GM12872 (cell line): Measurements from ENCODE around the gene RNLS.

Source experiments
- TF ChIP-seq, protein P1 (sequence below): IDR thresholded peaks from 3 replicates; pipeline ENCODE4 v1.5.1; 2011; ENCODE audit warnings: low read depth, mild to moderate bottlenecking, low read length, moderate library complexity; ENCODE audit not compliant: insufficient read depth

RNLS gene

GRCh38 chr10:88505265-88505664, 77.9 kb downstream of the RNLS start:
- TF ChIP-seq, protein P1, sequence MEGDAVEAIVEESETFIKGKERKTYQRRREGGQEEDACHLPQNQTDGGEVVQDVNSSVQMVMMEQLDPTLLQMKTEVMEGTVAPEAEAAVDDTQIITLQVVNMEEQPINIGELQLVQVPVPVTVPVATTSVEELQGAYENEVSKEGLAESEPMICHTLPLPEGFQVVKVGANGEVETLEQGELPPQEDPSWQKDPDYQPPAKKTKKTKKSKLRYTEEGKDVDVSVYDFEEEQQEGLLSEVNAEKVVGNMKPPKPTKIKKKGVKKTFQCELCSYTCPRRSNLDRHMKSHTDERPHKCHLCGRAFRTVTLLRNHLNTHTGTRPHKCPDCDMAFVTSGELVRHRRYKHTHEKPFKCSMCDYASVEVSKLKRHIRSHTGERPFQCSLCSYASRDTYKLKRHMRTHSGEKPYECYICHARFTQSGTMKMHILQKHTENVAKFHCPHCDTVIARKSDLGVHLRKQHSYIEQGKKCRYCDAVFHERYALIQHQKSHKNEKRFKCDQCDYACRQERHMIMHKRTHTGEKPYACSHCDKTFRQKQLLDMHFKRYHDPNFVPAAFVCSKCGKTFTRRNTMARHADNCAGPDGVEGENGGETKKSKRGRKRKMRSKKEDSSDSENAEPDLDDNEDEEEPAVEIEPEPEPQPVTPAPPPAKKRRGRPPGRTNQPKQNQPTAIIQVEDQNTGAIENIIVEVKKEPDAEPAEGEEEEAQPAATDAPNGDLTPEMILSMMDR, result no peak

DNA sequence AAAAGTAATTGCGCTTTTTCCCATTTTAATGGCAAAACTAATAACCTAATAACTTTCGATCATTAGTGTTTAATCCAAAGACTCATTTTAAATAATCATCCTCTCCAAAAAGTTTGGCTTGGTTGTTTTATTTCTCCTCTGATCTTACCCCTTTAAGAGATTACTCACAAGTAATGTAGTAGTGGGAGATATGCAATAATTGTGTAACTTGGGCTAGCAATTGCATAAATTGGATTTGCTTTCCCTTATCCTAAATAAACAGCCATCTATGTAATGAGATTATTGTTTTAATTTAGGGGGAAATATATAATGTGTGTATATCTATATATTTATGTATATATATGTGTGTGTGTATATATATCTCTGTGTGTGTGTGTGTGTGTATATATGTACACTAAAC, 82.5 kb downstream of the RNLS start:
- TF ChIP-seq, protein P1, result no peak

DNA sequence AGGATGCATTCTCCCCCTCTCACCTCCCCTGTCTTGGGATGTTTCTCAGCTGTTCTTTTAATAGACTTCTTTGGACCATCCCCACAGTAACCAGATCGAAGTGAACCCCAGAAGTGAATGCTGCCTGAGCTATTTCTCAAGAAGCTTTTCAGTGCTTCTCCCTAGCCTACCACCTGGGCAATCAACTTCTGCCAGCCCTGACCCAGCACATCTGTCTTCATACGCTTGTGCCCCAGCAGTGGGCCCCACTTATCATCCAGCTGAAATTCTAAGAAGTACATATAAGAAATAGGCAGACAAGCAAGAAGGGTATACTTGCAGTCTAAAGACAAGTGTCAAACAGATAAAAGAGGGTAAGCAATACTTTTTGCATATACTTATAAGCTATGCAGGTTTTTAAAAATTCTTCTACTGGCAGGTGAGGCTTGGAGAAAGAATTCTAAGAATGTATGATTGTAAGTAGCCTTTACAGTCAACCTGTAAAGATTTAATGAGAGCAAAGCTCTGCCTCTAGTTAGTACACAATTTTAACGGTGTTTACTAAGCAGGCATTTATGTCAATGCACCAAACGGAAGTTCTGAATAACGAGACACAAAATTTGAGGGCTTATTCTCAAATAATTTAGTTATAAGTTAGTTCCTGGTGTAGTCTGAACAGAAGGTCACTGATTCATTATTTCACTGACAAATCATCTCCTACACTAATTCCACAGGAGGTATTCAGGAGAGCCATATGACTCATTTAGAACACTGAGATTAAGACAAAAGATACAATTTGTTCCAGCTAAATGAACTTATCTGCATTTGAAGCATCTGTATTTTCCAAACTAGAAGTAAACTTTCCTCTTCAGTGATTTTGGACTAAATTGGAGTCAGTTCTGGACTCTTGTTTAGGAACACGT, 83.3 kb downstream of the RNLS start:
- TF ChIP-seq, protein P1, result no peak

GRCh38 chr10:88497913-88498312, 85.2 kb downstream of the RNLS start:
- TF ChIP-seq, protein P1, result no peak

GRCh38 chr10:88494537-88494936, 88.6 kb downstream of the RNLS start:
- TF ChIP-seq, protein P1, result no peak

DNA sequence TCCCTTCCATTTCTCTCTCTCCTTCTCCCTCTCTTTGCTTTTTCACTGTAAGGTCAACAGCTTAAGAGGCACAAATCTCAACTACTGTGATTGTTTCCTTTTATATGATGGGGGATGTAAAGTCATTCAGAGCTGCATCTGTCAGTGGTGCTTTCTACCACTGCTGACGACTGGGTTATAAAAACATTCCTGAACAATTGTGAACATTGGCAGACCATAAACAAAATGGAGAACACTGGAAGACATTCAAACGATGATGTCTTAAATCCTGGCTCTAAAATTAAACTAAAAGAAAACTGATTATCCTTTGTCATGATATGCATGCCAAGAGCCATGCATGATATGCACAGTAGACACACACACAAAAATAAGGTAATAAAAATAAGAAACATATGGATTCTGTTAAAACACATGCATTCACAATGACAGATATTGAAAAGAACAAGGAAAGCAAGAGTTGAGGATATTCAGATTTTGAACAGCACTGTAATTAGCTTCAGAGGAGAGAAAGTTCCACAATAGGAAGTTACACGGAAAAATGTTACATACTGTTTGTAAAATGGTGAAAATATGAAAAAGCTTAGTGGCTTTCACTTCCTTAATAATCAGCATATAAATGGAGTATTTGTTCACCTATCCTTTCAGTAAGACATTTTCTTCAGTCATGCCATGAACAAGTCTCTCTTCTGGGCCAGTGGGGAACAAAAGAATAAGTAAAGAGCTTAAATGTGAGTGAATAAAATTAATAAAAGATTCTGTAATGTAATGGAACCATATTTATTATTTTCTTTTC, 89.2 kb downstream of the RNLS start:
- TF ChIP-seq, protein P1, result no peak

DNA sequence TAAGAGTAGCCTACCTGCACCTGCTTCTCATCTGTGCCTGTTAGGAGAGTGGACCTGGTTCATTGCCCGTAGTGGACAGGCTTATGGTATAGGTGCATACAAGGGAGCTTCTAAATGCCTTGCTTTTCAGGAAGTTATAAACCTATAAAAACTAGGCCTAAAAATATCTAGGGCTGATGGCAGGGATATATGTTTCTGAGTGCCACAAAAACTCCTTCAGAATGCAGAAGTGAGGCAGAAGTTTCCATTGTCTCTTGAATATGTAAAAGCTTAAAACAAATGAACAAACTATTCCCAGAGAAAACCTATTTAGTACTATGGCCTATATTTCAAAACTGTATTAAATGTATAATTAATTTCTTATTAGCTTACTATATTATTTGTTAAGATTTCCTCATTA, 91.8 kb downstream of the RNLS start:
- TF ChIP-seq, protein P1, result no peak
